Sigmoid colon (tissue), 7 donors: ENCODE measurements around the gene ZNF541. TPM values are rescaled to one million over a fixed set of nuclear protein-coding genes. Genes with fewer than 3 reads are reported as not detected.
"Not testable (repeated sequence)": the region's sequence is repeated elsewhere in the genome, so short reads cannot be mapped to it uniquely, and the experiment has no call there.

Source experiments
- DNase-seq: peaks from one replicate; pipeline ENCODE4 v3.0.0-alpha.2; 2019
- H3K27ac ChIP-seq, 4 donors: fragments of 200-600 bp; sonication (generic); one replicate each; pipeline ENCODE4 v1.5.1; 2016 to 2019; ENCODE audit warnings: mild to moderate bottlenecking in 1 of 4
- H3K27me3 ChIP-seq, 3 donors: fragments of 200-600 bp; sonication (generic); one replicate each; pipeline ENCODE4 v1.5.1; 2019; ENCODE audit warnings: mild to moderate bottlenecking in 1 of 3
- H3K36me3 ChIP-seq, 4 donors: fragments of 200-600 bp; sonication (generic); one replicate each; pipeline ENCODE4 v1.5.1; 2016 to 2019
- H3K4me1 ChIP-seq, 4 donors: fragments of 200-600 bp; sonication (generic); one replicate each; pipeline ENCODE4 v1.5.1; 2017 to 2019
- H3K4me3 ChIP-seq, 4 donors: fragments of 200-600 bp; sonication (generic); one replicate each; pipeline ENCODE4 v1.5.1; 2017 to 2019; ENCODE audit warnings: mild to moderate bottlenecking in 2 of 4, moderate library complexity in 1 of 4
- H3K9me3 ChIP-seq, 4 donors: fragments of 200-600 bp in 3 of 4; sonication (generic) in 3 of 4; one replicate each; pipeline versions ENCODE4 v1.5.1 to v1.6.1; 2013 to 2019
- EP300 ChIP-seq, 4 donors: sonication (generic); formaldehyde crosslinking; IDR thresholded peaks; one replicate each; pipeline ENCODE4 v1.6.1; 2017; ENCODE audit warnings: antibody characterized with exemption in 4 of 4
- POLR2A ChIP-seq, 2 donors: fragments of 450-650 bp; IDR thresholded peaks; one replicate each; pipeline ENCODE4 v1.6.1; 2016; ENCODE audit warnings: antibody characterized with exemption in 2 of 2, mild to moderate bottlenecking in 2 of 2, moderate library complexity in 2 of 2
- POLR2AphosphoS5 ChIP-seq, 4 donors: sonication (generic); formaldehyde crosslinking; IDR thresholded peaks; one replicate each; pipeline ENCODE4 v1.6.1; 2017; ENCODE audit warnings: antibody characterized with exemption in 4 of 4
- WGBS, 2 donors: extraction: QIAGEN DNeasy Blood & Tissue Kit; methylation state at CpG; one replicate each; pipeline ENCODE4 v1.1.7; 2013; 5-methylcytosine and 5-hydroxymethylcytosine counted together
- intact Hi-C: fragments of 100-400 bp; cut with DNase I; formaldehyde crosslinking; loops from one replicate; pipeline ENCODE4 v1.15.1; 2023
- polyA plus RNA-seq, 3 donors: library from polyadenylated mRNA; stranded (reverse); fragments of 200-250 nt; gene quantifications; one replicate each; pipeline ENCODE4 v1.2.3, GENCODE V29; 2013
- total RNA-seq, 4 donors: library from RNA; depleted of rRNA; stranded (reverse); fragments of >200 nt; gene quantifications; one replicate each; pipeline ENCODE4 v1.1.0, GENCODE V29; 2016
- TF ChIP-seq, protein P1 (sequence below), 4 experiments: fragments of 450-650 bp in 3 of 4; fragments of 200-600 bp in 1 of 4; IDR thresholded peaks; one replicate each; pipeline ENCODE4 v1.5.1; 2016 to 2019; ENCODE audit warnings: antibody characterized with exemption in 4 of 4, mild to moderate bottlenecking in 3 of 4, moderate library complexity in 2 of 4
- donor health status: healthy with polysubstance abuse.
- donor health status: Bipolar disorder and iron deficiency.
- donor health status: healthy.

ZNF541 gene
- total and polyA plus RNA-seq, 7 donors, result 0.22 to 1.7 (median 1.3) TPM; not detected in 3

DNA sequence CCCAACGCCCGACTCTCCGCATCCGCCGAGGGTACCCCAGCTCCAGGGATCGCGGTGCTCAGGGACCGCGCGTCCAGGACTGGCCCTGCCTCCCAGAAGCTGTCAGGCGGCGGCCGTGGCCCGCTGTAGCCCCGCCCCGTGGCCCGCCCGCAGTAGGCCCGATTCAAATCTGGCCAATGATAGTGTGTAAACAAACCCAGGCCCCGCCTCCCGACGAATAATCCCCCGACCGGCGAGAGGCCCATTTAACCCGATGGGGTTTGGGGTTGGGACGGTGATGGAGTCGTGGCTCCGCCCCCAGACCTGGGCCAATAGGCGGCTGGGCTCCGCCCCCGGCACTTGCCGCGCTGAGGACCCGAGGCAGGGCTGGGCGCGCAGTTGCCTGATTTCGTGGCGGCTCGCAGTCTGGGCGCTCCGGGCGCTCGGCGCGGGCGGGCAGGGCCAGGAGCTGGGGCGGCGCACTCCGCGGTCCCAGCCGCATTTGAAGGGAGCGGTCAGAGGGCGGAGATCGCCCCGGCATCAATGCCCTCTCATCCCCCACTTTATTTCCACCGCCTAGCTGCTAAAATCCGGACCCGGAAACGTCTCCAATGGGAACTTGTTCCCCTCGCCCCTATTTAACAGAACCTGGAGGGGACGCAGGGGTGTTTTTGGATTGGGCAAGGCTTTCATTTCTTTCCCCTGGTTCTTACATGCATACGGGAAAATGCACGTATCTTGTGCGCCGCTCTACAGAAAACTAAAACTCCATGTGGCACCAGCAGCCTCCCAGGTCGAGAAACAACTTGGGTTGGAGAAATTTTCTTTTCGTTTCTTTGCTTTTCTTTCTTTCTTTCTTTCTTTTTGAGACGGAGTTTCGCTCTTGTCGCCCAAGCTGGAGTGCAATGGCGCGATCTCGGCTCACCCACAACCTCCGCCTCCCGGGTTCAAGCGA lies 27.6 kb upstream of the ZNF541 start:
- intact Hi-C loops, result loop anchor here (1.0 to 10.0 kb wide), 5 partner anchors 8 to 326 kb away; partner anchors contain the start of genes INAFM1 and NAPA
- TF ChIP-seq POLR2A (IDR thresholded peaks at IDR 0.05) (peak; percentile 84 to 85), POLR2AphosphoS5 (IDR thresholded peaks at IDR 0.05) (peak; percentile 95 to 99 (median 97)), EP300 (IDR thresholded peaks at IDR 0.05) (peak in 1 of 4 donors; percentile 83)
- TF ChIP-seq, protein P1, sequence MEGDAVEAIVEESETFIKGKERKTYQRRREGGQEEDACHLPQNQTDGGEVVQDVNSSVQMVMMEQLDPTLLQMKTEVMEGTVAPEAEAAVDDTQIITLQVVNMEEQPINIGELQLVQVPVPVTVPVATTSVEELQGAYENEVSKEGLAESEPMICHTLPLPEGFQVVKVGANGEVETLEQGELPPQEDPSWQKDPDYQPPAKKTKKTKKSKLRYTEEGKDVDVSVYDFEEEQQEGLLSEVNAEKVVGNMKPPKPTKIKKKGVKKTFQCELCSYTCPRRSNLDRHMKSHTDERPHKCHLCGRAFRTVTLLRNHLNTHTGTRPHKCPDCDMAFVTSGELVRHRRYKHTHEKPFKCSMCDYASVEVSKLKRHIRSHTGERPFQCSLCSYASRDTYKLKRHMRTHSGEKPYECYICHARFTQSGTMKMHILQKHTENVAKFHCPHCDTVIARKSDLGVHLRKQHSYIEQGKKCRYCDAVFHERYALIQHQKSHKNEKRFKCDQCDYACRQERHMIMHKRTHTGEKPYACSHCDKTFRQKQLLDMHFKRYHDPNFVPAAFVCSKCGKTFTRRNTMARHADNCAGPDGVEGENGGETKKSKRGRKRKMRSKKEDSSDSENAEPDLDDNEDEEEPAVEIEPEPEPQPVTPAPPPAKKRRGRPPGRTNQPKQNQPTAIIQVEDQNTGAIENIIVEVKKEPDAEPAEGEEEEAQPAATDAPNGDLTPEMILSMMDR (IDR thresholded peaks at IDR 0.05), result no peak
- Histone ChIP-seq H3K4me1 (peaks cover 0 to 23% (median 21%) of the 10 kb centered on the region in 4 donors), H3K36me3 (no peaks in the 10 kb centered on the region), H3K27ac (peak overlapping the region; percentile 89 to 94 (median 92)), H3K4me3 (peak overlapping the region; percentile 49 to 56 (median 52)), H3K27me3 (no peaks in the 10 kb centered on the region), H3K9me3 (no peaks in the 10 kb centered on the region)
- WGBS, 2 donors, result 3 to 4% methylated on average over 77 of the region's 77 CpGs
- DNase-seq, result peak; percentile 100

DNA sequence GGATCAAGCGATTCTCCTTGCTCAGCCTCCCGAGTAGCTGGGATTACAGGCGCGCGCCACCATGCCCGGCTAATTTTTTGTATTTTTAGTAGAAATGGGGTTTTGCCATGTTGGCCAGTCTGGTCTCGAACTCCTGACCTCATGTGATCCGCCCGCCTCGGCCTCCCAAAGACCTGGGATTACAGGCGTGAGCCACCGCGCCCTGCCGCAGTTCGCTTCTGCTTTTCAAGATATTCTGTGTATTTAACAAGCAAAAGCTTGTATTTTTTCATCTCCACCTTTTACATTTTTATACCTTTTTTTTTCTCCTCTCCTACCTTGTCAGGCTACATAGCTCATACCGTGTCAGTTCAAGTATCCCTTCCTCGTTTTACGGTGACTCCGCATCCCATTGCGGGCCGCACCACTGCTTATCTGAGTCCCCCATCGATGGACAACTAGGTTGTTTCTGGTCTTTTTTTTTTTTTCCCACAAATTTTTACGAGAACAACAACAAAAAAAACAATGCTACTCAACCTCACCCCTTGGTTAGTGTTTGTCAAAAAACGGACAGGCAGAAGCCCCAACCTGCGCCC lies 26.8 kb upstream of the ZNF541 start:
- H3K27me3 ChIP-seq, H3K9me3 ChIP-seq, DNase-seq, H3K36me3 ChIP-seq: not testable (repeated sequence)
- intact Hi-C loops, result loop anchor here (1.0 to 10.0 kb wide), 6 partner anchors 9 to 325 kb away; partner anchors contain the start of genes INAFM1 and NAPA
- H3K4me1 ChIP-seq, result peaks cover 0 to 23% (median 21%) of the 10 kb centered on the region in 4 donors
- WGBS, 2 donors, result 39 to 41% methylated on average over 25 of the region's 25 CpGs
- peak overlapping the region; percentile 36 to 56 (median 48) for H3K4me3 ChIP-seq
- H3K27ac ChIP-seq, result peak overlapping the region; percentile 84 to 94 (median 92)

DNA sequence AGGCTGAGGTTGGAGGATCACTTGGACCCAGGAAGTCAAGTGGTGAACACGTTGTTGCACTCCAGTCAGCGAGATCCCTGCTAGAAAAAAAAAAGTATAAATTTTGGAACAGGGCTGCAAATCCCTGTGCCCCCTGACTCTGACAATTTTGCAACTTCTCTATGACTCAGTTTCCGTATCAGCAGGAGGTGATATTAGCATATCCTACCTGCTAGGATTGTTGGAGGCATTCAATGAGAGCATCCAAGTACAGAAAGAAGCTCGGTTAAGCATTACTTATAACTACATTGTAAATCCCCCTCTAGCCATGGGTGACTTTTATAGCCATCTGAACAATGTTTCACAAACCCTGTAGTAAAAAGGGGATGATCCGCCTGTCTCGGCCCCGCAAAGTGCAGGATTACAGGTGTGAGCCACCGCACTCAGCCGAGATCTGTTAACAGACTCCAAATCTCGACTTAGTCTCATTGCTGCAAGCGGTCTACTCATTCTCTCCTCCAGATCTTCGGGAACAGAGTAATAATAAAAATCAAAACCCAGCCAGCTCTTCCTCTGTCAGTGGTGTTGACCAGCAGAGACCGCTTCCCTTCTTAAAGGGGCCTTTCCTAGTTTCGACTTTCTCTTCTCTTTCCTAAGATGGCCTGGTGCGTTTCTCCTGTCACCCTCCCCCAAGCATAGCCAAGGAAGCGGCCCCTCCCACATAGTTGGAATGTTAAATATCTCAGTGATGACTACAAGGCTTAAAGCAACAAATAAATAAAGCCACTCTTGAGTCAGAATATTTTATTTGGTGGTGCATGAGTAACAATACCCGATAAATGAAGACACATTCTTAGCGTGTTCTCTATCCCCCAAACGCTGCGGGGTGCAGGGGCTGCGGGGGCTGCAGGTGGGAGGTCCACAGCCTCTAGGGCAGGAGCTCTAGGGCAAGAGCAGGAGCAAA lies 25.7 kb upstream of the ZNF541 start:
- Histone ChIP-seq H3K9me3 (no peaks in the 10 kb centered on the region), H3K4me1 (peaks cover 0 to 23% (median 21%) of the 10 kb centered on the region in 4 donors), H3K27ac (peak overlapping the region; percentile 84 to 94 (median 92)), H3K36me3 (no peaks in the 10 kb centered on the region), H3K27me3 (no peaks in the 10 kb centered on the region), H3K4me3 (peak overlapping the region; percentile 6 to 55 (median 40))
- 15 to 31% methylated on average over 21 of the region's 21 CpGs for WGBS, 2 donors
- intact Hi-C loops, result loop anchor here (2.0 kb wide), 1 partner anchor 56 kb away; no protein-coding TSS in a partner anchor
- TF ChIP-seq POLR2AphosphoS5 (IDR thresholded peaks at IDR 0.05), result peak; percentile 27 to 75 (median 68)
- no peak for TF ChIP-seq POLR2A (IDR thresholded peaks at IDR 0.05)
- peak in 3 of 4 donors; percentile 34 to 74 (median 39) for TF ChIP-seq EP300 (IDR thresholded peaks at IDR 0.05)
- TF ChIP-seq, protein P1 (IDR thresholded peaks at IDR 0.05), result no peak
- peak; percentile 92 for DNase-seq

DNA sequence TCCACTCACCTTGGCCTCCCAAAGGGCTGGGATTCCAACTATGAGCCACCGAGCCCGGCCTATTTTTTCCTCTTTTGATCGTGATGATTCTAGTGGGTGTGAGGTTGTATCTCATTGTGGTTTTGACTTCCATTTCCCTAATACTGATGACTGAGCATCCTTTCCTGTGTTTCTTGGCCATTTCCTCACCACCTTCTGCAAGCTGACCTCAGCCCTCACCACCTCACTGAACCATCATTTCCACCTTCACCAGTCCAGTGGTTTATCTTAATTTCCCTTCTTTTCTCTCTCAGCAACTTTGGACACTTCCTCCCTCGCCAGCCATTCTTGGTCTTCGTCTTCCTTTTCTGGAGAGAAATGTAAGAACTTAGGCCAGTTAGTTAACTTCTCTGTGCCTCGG lies 23.0 kb upstream of the ZNF541 start:
- intact Hi-C loops, result no loop called here
- no peak for TF ChIP-seq POLR2A (IDR thresholded peaks at IDR 0.05)
- no peak for TF ChIP-seq POLR2AphosphoS5 (IDR thresholded peaks at IDR 0.05)
- TF ChIP-seq, protein P1 (IDR thresholded peaks at IDR 0.05), result no peak
- TF ChIP-seq EP300 (IDR thresholded peaks at IDR 0.05), result no peak
- no peak overlapping the region for H3K27ac ChIP-seq
- no peak for DNase-seq
- H3K9me3 ChIP-seq, result no peaks in the 10 kb centered on the region
- peaks cover 0 to 20% (median 18%) of the 10 kb centered on the region in 4 donors for H3K4me1 ChIP-seq
- no peaks in the 10 kb centered on the region for H3K36me3 ChIP-seq
- 74 to 84% methylated on average over 6 of the region's 6 CpGs for WGBS, 2 donors
- H3K27me3 ChIP-seq, result no peaks in the 10 kb centered on the region
- H3K4me3 ChIP-seq, result no peak overlapping the region
